ENCODE measurements around the gene HTR7.

DNA sequence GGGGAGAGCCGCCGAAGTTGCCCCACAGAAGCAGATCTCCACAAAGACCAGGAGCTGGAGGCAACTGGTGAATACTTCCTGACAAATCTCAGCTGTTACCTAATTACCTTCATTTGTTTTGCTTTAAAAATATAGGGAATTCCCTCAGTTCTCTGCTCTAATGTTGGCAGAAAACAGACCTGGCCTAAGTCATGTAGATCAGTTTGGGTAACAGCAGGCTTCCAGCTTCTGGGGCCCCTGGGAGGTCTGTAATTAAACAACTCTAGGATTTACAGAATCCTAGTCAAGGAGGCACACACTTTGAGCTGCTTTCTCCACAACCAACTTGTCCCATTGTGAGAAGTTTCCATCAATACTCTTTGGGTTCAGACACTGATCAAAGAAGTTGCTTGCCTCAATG is 123.4 kb downstream of the HTR7 start:
- TF ChIP-seq CTCF (conservative IDR thresholded peaks at IDR 0.05; ENCODE audit: low read depth, low read length) (no peak), EZH2 (IDR thresholded peaks at IDR 0.05; ENCODE audit: borderline replicate concordance, low read depth, low read length, poor library complexity, severe bottlenecking) (no peak)

All from A673 (cell line).